Keratinocyte (primary cell): ENCODE measurements around the gene TNFRSF6B. TPM values are rescaled to one million over a fixed set of nuclear protein-coding genes. Genes with fewer than 3 reads are reported as not detected.
"Not testable (repeated sequence)": the region's sequence is repeated elsewhere in the genome, so short reads cannot be mapped to it uniquely, and the experiment has no call there.

Source experiments
- DNase-seq: peaks from one replicate; pipeline ENCODE4 v3.0.0-alpha.2; 2011; ENCODE audit warnings: low read depth, missing footprints, low spot score
- FAIRE-seq: peaks from 2 replicates; lab custom pipeline; 2011; peaks lifted over from hg19 to GRCh38; lab: Jason Lieb, UNC
- H2AFZ ChIP-seq: 2 replicates; pipeline ENCODE4 v1.6.0; 2012; ENCODE audit warnings: low read length, control low read depth, inconsistent platforms; ENCODE audit not compliant: control insufficient read depth
- H3K27ac ChIP-seq: 2 replicates; pipeline ENCODE4 v1.5.1; 2011; ENCODE audit warnings: low read length; ENCODE audit not compliant: control insufficient read depth, insufficient read depth
- H3K27me3 ChIP-seq: 3 replicates; pipeline ENCODE4 v1.6.0; 2011; ENCODE audit warnings: low read length; ENCODE audit not compliant: control insufficient read depth, insufficient read depth; ENCODE audit errors: extremely low read depth
- H3K36me3 ChIP-seq, 2 experiments: 2 replicates in 1 of 2; 3 replicates in 1 of 2; pipeline ENCODE4 v1.5.1; 2011; ENCODE audit warnings: low read length in 2 of 2, mild to moderate bottlenecking in 1 of 2; ENCODE audit not compliant: control insufficient read depth in 2 of 2, insufficient read depth in 2 of 2; ENCODE audit errors: extremely low read depth in 1 of 2
- H3K4me1 ChIP-seq: 3 replicates; pipeline ENCODE4 v1.5.1; 2011; ENCODE audit warnings: low read length; ENCODE audit not compliant: control insufficient read depth, insufficient read depth; ENCODE audit errors: extremely low read depth
- H3K4me2 ChIP-seq: 3 replicates; pipeline ENCODE4 v1.6.0; 2011; ENCODE audit warnings: low read depth, low read length; ENCODE audit not compliant: control insufficient read depth, insufficient read depth; ENCODE audit errors: extremely low read depth
- H3K4me3 ChIP-seq, 3 experiments: fragments of 200-600 bp in 1 of 3; sonication (generic) in 1 of 3; 2 replicates in 2 of 3; 3 replicates in 1 of 3; pipeline ENCODE4 v1.5.1; 2011 to 2016; ENCODE audit warnings: low read length in 3 of 3, mild to moderate bottlenecking in 3 of 3, control low read depth in 2 of 3, inconsistent platforms in 1 of 3, low read depth in 1 of 3, mixed read lengths in 1 of 3, mixed run types in 1 of 3, moderate library complexity in 1 of 3; ENCODE audit not compliant: control insufficient read depth in 2 of 3, insufficient read depth in 2 of 3; ENCODE audit errors: extremely low read depth in 1 of 3
- H3K79me2 ChIP-seq: 2 replicates; pipeline ENCODE4 v1.6.0; 2012; ENCODE audit warnings: low read length; ENCODE audit not compliant: control insufficient read depth, insufficient read depth
- H3K9ac ChIP-seq: 3 replicates; pipeline ENCODE4 v1.6.0; 2011; ENCODE audit warnings: low read length; ENCODE audit not compliant: control insufficient read depth, insufficient read depth; ENCODE audit errors: extremely low read depth
- H3K9me1 ChIP-seq: 3 replicates; pipeline ENCODE4 v1.6.0; 2011; ENCODE audit warnings: low read length; ENCODE audit not compliant: control insufficient read depth, insufficient read depth; ENCODE audit errors: extremely low read depth
- H3K9me3 ChIP-seq: 2 replicates; pipeline ENCODE4 v1.5.1; 2012; ENCODE audit warnings: low read depth, low read length; ENCODE audit not compliant: control insufficient read depth
- H4K20me1 ChIP-seq: 3 replicates; pipeline ENCODE4 v1.6.0; 2011; ENCODE audit warnings: low read length; ENCODE audit not compliant: control insufficient read depth, insufficient read depth; ENCODE audit errors: extremely low read depth
- CTCF ChIP-seq, 3 experiments: IDR thresholded peaks in 1 of 3; conservative IDR thresholded peaks in 1 of 3; optimal IDR thresholded peaks in 1 of 3; 2 replicates in 2 of 3; 3 replicates in 1 of 3; pipeline versions ENCODE3 to v1.5.1; 2011; ENCODE audit warnings: low read length in 3 of 3, mild to moderate bottlenecking in 3 of 3, moderate library complexity in 2 of 3, control low read depth in 1 of 3, inconsistent platforms in 1 of 3; ENCODE audit not compliant: insufficient read depth in 2 of 3; ENCODE audit errors: extremely low read depth in 1 of 3
- EZH2 ChIP-seq: IDR thresholded peaks from one replicate; pipeline ENCODE4 v1.6.1; 2012; ENCODE audit warnings: inconsistent platforms, mild to moderate bottlenecking, low read length, moderate library complexity
- dilution Hi-C: fragments of 300-500 bp; cut with MboI; formaldehyde crosslinking; loops from one replicate; pipeline ENCODE4 v1.7.0; 2020; ENCODE audit warnings: low sequenced_read_pairs; ENCODE audit not compliant: extremely low pct_ligation_motif_present
- polyA plus RNA-seq, 5 experiments: library from polyadenylated mRNA; depleted of rRNA in 3 of 5; stranded (reverse) in 3 of 5; stranded (forward) in 1 of 5; unstranded in 1 of 5; fragments of >200 nt; gene quantifications; 1 replicate in 1 of 5; 2 replicates in 3 of 5; 3 replicates in 1 of 5; pipeline versions ENCODE4 v1.2.1 to v1.2.3, GENCODE V29; 2011 to 2012; ENCODE audit warnings: missing spikeins in 2 of 5, low read depth in 1 of 5, low replicate concordance in 1 of 5

Gene TNFRSF6B
- polyA plus RNA-seq, 1 donor (not counting 4 experiments of a cell fraction or from before 2014, with no cell fraction given) = 51.9 TPM

- H3K9me1 ChIP-seq, dilution Hi-C loops, H3K27ac ChIP-seq, H3K4me3 ChIP-seq, H3K4me2 ChIP-seq, DNase-seq, H4K20me1 ChIP-seq, H2AFZ ChIP-seq, FAIRE-seq, H3K27me3 ChIP-seq, H3K9me3 ChIP-seq, H3K4me1 ChIP-seq, H3K9ac ChIP-seq: not testable (repeated sequence)
- H3K36me3 ChIP-seq = peaks cover 12 to 26% of the 10 kb centered on the region in 2 experiments
- H3K79me2 ChIP-seq = peaks cover 26% of the 10 kb centered on the region
Measured at GRCh38 chr20:63730189-63730733, 33.8 kb downstream of the TNFRSF6B start.

GRCh38 chr20:63731410-63731809 is 35.0 kb downstream of the TNFRSF6B start:
- no peak overlapping the region for H3K9ac ChIP-seq
- H4K20me1 ChIP-seq = no peaks in the 10 kb centered on the region
- H3K4me1 ChIP-seq = peaks cover 4% of the 10 kb centered on the region
- TF ChIP-seq EZH2 = no peak
- no peak for TF ChIP-seq CTCF (optimal IDR thresholded peaks at IDR 0.05 in 1 of 3, IDR thresholded peaks at IDR 0.05 in 1 of 3, conservative IDR thresholded peaks at IDR 0.05 in 1 of 3; ENCODE audit: extremely low read depth in 1 of 3, insufficient read depth in 2 of 3, low read length in 3 of 3)
- peaks cover 2% of the 10 kb centered on the region for H3K9me1 ChIP-seq
- peaks cover 26% of the 10 kb centered on the region for H3K79me2 ChIP-seq
- no peak overlapping the region for H3K4me2 ChIP-seq
- H2AFZ ChIP-seq = no peak overlapping the region
- dilution Hi-C loops = no loop called here
- H3K4me3 ChIP-seq = no peak overlapping the region
- H3K36me3 ChIP-seq = peaks cover 17 to 32% of the 10 kb centered on the region in 2 experiments
- DNase-seq (no peak), FAIRE-seq (no peak)
- no peaks in the 10 kb centered on the region for H3K27me3 ChIP-seq
- H3K9me3 ChIP-seq = no peaks in the 10 kb centered on the region
- no peak overlapping the region for H3K27ac ChIP-seq
